ENCODE measurements around the gene HS3ST1.

DNA sequence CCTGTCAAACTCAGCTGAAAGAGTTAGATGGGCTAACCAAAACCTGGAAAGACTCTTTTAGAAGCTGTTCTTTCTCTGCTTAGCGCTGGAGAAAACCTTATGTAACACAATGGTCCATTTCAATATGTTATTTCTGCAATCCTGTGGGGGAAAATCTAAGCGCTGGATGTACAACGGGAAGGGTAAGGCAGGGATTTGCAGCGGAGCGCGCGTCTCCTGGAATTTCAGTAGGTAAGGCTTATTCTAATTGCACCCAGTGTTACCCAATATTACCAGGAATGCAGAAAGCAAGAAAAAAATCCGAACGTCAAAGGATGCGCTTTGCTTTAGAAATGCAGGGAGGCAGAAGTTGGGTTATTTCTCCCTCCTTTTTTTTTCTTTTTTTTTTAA lies 2.0 kb downstream of the HS3ST1 start:
- TF ChIP-seq, protein P1, sequence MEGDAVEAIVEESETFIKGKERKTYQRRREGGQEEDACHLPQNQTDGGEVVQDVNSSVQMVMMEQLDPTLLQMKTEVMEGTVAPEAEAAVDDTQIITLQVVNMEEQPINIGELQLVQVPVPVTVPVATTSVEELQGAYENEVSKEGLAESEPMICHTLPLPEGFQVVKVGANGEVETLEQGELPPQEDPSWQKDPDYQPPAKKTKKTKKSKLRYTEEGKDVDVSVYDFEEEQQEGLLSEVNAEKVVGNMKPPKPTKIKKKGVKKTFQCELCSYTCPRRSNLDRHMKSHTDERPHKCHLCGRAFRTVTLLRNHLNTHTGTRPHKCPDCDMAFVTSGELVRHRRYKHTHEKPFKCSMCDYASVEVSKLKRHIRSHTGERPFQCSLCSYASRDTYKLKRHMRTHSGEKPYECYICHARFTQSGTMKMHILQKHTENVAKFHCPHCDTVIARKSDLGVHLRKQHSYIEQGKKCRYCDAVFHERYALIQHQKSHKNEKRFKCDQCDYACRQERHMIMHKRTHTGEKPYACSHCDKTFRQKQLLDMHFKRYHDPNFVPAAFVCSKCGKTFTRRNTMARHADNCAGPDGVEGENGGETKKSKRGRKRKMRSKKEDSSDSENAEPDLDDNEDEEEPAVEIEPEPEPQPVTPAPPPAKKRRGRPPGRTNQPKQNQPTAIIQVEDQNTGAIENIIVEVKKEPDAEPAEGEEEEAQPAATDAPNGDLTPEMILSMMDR (conservative IDR thresholded peaks at IDR 0.05; ENCODE audit: low read depth, low read length): no peak
- no peak for TF ChIP-seq EZH2 (IDR thresholded peaks at IDR 0.05; ENCODE audit: borderline replicate concordance, low read depth, low read length, poor library complexity, severe bottlenecking)

Data from A673 (cell line).